ENCODE data around the gene PHYHD1.

PHYHD1 gene

DNA sequence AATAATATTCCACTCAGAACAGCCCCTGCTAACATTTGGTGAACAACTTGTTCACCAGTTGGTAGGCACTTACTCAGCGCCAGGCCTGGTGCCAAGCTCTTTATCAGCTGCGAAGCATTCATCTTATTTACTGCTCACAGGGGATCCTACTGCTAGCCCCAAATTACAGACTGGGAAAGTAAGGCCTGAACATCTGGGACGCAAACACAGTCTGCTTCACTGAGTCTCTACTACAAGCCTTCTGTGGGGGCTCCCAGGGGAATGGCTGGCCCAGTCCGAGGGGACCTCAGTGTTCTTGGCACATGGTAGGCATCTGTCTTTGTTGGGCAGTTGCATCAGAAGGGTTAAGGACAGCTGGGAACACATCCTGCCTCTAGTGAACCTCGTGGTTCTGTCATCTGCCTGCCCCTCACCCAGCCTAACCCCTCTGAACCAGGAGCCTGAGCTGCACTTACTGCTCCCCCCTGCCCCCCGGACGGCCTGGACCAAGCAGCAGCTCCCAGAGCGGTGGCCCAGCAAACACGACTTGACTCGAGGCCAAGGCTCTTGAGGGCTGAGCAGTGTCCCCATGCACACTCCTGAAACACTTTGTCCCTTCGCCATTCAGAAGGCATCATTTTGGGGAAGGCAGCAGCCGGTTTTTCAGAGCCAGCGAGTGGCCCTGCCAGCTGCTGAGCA is at the start of gene PHYHD1:
Gene PHYHD1, plus strand, starts transcription at position 602 of the 678 bp plus-strand sequence. CDS start 1,342 bp downstream, outside the sequence.
- in situ Hi-C loops (cut with MboI; ENCODE audit: low sequenced_read_pairs): no loop called here

DNA sequence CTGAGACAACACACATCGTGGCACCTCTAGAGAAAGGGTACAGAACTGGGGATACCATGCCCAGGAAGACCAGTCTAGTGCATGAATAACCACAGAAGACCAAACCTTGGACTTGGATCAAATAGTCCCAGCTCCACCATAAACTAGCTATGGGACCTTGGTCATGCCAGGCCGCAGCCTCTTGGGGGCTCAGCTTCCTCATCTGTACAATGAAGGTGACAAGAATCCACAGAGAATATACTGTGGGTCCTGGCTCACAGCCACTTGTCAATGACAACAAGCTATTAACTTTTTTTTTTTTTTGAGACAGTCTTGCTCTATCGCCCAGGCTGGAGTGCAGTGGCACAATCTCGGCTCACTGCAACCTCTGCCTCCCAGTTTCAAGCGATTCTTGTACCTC is 42.9 kb upstream of the PHYHD1 start:
- in situ Hi-C loops (cut with MboI; ENCODE audit: low sequenced_read_pairs): no loop called here

DNA sequence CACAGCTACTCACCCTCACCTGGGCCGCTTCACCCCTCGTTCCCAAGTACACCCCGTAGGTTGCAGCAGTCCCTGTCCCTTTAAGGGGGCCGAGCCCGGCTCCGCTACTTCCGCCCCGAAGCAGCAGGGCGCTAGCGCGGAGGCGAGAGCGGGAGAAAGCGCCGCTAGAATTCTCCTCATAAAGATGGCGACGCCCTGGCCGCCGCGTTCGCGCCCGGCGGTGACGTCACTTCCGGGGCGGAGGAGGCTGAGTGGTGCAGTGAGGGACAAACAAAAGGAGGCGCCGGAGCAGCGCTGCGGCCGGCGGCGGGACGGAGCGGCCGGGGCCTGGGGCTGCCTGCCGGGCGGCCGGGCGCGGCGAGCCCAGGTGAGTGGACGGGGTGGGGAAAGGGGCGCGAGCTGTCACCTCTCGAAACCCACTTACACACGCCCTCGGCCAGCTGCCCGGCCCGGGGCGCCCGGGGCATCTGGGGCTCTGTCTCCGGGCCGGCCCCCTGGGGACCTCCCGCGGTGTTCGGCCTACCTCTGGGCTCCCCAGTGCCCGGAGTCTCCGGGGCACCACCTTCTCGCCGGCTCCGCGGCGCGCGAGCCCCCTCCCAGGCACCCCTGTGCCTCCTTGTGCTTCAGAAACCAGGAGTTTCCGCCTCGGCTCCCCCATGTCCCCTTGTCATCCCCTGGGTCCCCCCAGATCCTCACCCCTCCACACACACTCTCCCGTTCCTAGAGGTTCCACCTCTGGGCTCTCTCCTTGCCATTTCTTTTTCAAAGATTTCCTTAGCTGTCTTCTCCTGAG is 38.7 kb upstream of the PHYHD1 start, which contains the start of the genes KYAT1 and LRRC8A:
Gene KYAT1, minus strand, starts transcription at position 67 of the 793 bp plus-strand sequence. CDS start 36,545 bp downstream, outside the sequence.
Gene LRRC8A, plus strand, starts transcription at position 250 of the 793 bp plus-strand sequence. CDS start 25,032 bp downstream, outside the sequence.
- in situ Hi-C loops (cut with MboI; ENCODE audit: low sequenced_read_pairs): no loop called here

DNA sequence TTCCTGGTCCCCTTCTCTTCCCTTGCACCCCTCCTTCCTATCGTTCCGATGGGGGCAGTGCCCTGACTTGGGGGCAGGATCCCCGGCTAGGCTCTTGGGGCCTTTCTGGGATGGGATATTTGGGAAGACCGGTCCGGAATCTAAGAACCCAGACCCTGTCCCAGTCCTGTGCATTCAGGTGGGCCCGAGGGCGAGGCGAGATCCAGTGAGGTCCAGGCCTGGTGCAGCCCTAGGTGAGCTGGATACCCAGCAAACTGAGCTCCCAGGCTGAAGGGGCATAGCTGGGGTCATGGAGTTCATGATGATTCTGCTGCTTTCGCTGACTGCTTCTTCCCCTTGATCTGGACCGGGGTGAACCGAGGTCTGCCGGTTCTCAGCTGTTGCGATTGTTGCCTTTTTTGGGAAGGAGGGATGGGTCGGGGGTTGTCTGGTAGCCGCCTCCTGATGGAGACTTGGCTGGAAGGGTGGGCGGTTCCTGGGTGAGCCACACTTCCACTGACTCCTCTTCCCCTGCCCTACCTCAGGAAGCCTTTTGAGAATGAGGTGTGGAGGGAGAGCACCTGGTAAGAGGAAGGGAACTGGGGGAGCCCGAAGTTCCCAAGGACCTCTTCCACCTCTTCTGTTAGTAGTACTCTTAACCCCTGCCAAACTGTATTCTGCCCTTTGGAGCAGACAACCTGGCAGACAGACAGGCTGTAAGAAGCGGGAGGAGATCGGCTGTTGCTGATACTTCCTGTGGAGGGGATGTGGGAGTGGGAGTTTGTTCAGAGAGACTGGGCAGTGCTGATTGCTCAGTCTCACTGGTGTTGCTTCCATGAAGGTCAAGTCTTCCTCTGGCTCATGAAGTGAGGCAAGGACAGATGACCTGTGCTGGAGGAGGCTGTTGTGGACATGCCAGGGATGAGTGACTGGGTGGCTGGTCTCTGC is 37.8 kb upstream of the PHYHD1 start:
- in situ Hi-C loops (cut with MboI; ENCODE audit: low sequenced_read_pairs): no loop called here

DNA sequence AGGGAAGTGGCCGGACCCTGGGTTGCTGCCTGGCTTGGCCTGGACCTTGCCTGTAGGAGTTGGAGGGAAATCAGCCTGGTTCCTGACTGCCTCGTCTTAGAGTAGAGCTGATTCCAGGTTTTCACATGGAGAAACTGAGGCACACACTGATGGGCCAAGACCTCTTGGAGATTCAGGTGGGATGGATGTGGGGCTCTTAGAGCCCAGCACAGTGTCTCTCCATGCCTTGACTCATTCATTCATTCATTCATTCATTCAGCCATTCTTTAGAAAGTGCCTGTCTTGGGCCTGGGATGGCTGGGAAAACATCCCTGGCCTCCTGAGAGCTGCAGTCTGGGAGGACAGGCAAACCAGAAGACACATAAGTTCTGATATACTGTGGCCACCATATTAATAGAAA is 36.6 kb upstream of the PHYHD1 start:
- in situ Hi-C loops (cut with MboI; ENCODE audit: low sequenced_read_pairs): no loop called here

DNA sequence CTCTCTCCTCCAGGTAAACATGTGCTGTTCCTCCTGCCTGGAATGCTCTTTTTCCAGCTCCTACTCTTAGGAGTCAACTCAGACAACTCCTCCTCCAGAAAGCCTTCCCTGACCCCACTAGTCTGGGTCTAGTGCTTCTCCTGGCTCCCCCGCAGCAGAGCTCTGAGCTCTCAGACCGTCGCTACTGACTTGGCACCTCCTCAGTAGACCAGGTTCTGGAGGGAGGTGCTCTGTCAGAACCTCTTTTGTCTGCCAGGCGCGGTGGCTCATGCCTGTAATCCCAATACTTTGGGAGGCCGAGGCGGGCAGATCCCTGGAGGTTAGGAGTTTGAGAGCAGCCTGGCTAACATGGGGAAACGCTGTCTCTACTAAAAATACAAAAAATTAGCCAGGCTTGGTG is 35.4 kb upstream of the PHYHD1 start:
- in situ Hi-C loops (cut with MboI; ENCODE audit: low sequenced_read_pairs): no loop called here

DNA sequence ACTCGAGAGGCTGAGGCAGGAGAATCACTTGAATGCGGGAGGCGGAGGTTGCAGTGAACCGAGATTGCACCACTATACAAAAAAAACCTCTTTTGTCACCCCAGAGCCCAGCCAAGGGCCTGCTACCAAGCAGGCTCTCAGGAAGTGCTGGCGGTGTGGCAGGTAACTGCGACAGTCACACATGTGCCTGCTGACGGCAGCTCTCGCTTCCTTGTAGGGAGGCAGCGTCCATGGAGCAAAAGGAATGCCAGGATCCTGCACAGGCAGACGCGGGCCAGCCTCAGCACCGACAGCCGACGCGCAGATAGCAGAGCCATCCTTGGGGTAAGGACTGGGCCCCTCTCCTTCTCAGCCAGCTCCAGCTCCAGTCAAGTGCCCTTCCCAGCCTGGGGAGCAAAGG is 35.0 kb upstream of the PHYHD1 start:
- in situ Hi-C loops (cut with MboI; ENCODE audit: low sequenced_read_pairs): no loop called here

DNA sequence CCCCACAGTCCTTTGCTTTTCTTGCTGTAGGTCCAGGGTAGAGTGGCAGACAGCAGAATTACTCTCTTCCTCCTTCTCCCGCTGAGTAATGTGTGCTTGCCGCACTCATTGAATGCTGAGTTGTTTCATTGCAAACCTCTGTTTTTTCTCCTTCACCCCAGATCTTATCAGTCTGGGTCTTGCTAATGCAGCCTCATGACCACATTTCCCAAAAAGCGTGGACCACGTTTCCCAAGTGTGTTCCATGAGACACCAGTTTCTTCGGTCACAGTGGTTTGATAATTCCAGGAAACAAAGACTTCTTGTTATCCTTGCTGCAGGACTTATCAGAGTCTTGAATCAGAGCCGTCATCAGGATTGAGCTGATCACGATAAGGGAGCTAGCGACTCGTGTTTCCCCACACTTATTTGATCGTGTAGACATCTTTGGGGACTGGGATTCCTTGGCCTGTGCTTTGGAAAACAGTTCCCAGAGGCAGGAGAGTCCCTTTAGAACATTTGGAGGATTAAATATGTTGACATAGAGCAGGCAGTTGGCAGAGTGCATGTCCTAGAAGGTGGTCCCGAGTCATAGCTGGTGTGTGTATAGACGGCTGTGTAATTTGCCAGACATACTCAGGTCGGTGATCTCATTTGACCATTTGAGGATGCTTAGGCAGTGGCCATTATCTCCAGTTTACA is 34.4 kb upstream of the PHYHD1 start:
- in situ Hi-C loops (cut with MboI; ENCODE audit: low sequenced_read_pairs): no loop called here

DNA sequence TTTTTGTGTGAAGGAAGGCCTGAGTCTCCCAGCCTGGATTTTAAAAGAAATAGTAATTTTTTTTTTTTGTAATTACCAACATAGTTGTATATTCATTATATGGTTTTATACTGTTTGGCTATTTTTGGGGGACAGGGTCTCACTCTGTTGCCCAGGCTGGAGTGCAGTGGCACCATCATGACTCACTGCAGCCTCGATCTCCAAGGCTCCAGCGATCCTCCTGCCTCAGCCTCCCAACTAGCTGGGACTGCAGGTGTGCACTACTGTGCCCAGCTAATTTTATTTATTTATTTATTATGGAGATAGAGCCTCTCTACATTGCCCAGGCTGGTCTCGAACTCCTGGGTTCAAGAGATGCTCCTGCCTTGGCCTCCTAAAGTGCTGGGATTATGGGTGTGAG is 33.7 kb upstream of the PHYHD1 start:
- in situ Hi-C loops (cut with MboI; ENCODE audit: low sequenced_read_pairs): no loop called here

DNA sequence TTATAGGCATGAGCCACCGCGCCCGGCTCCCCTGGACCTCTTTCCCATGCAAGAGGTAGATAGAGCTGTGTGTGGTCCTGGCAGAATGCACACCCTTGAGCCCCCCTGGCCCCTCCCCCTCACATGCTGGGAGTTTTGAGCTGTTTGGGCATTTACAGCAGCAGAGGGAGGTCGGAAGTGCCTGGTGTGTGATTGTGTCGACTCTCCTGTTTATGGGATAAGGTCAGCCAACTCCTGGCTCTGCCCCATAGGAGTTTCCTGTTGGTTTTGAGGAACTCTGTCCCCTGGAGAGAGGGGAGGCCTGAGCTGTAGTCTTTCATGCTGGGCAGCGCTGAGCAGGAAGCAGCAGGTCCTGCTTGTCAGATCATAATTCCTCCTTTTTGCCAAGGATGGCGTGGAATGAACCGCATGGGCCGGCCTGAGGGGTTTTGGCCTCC is 32.9 kb upstream of the PHYHD1 start:
- in situ Hi-C loops (cut with MboI; ENCODE audit: low sequenced_read_pairs): no loop called here

DNA sequence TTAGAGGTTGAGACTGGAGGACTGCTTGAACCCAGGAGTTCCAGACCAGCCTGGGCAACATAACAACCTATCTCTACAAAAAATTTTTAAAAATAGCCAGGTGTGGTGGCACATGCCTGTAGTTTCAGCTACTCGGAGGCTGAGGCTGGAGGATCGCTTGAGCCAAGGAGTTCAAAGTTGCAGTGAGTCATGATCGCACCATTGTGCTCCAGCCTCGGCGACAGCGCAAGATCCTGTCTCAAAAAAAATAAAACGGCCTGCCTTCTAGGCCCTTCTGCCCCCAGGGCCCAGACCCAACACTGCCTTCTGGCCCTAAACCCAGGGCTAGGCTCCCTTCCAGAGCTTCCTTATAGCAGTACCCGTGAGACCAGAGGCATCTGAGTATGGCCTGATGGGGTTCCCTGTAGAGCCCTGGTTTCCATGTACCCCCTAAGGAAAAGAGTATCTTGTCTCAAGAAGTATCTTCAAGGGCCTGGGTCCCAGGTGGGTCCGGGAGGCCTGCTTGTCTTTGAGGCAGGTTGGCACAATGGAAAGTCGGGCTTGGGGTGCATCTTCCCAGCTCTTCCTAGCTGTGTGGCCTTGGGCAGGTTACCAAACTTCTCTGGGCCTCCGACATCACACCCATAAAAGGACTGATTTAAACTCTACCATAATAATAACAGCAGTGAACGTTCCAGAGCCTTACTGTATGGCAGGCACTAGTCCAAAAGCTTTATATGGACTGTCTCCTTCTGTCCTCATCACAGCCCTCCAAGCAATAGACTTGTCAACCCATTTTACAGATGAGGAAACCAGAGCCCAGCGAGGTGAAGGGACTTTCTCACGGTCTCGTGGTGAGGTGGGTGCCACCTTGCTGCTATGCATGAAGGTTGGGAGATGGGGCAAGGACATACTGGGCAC is 29.2 kb upstream of the PHYHD1 start:
- in situ Hi-C loops (cut with MboI; ENCODE audit: low sequenced_read_pairs): no loop called here

DNA sequence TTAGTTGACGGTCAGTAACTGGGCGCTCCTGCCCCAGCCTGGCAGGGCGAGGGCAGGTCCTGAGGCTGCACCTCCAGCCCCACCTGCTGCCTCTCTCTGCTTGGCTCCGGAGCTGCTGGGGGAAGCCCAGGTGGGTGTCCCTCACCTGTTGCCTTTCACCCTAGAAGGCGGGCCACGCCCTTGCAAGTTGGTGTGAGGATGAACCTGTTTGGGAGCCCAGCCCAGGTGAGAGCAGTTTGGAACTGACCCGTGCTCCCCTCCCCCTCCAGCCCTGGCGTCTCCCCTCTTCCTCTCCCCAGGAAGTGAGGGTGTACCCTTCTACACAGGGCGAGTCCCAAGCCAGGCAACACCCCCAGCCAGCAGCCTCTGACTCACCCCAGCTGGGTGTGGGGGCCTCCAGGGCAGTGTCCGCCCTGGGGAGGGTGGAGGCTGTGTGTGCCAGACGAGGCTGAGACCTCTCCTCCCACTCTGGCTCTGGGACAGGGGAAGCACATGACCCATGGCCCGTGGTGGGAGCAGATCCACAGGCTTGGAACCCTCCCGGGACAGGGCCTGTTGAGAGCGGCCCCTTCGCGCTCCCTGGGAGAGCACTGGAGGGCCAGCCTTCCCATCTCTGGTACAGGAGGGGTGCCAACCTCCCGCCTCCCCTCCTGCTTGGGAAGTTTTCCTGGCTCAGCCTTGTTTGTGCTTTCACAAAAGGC is 28.4 kb upstream of the PHYHD1 start:
- in situ Hi-C loops (cut with MboI; ENCODE audit: low sequenced_read_pairs): no loop called here

DNA sequence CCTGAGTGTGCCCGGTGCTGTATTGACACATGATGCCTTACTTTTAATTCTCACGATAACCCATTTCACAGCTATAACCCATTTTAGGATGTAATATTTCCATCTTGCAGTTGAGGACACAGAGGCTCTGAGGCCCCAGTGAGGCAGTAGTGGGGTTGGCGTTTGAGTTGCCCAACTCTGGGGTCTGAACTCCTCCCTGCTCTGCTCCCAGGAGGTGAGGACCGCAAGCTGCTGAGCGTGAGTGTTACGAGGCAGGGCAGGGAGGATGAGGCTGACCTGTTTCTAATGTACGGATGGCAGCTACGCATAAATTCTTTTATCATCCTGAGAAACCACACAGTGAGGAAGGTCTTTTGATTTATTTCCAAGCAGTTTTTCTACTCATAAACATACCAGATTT is 27.4 kb upstream of the PHYHD1 start:
- in situ Hi-C loops (cut with MboI; ENCODE audit: low sequenced_read_pairs): no loop called here

DNA sequence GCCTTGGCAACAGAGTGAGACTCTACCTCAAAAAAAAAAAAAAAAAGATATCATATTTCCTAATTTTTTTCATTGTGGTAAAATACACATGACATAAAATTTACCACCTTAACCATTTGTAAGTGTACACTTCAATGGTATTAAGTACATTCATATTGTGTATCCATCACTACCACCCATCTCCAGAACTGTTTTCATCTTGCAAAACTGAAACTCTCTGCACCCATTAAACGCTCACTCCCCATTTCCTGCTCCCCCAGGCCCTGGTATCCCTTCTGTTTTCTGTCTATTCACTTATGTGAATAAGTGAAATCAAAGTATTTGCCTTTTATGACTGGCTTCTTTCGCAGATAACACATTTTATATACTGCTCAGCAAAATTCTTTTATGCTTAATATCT is 26.0 kb upstream of the PHYHD1 start:
- in situ Hi-C loops (cut with MboI; ENCODE audit: low sequenced_read_pairs): no loop called here

DNA sequence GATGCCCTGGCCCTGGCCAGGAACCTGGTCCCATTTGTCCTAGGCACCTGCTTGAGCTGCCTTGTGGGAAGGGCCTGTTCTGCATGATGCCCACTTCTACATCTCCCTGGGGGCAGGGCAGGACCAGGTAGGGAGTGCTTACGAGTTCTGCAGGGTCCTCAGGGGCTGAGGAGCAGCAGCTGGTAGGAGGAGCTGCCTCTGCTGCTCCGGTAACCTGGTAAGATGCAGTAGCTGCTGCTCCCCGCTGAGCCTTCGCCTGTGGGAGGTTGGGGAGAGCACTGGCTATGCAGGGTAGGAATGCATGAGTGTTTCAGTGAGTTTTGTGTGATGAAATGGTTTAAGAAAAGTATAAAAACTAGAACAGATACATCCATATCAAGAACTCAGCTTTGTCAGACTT is 25.2 kb upstream of the PHYHD1 start:
- in situ Hi-C loops (cut with MboI; ENCODE audit: low sequenced_read_pairs): no loop called here

DNA sequence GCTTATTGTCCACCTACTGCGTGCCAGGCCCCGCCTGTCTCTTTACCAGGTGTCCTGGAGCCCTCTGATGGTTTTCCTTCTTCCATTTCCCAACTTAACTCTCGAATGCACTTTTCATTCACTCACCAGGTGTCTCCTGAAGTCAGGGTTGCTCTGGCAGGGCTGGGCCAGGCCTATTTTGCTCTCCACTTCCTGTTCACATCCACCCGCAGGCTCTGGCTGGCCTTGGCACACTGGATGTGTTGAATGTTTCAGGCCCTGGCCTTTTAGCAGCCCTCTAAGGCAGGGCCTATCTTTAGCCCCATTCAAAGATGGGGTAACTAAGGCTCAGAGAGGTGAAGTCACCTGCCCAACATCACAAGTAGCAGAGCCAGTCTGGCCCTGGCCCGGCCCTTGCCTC is 22.4 kb upstream of the PHYHD1 start:
- in situ Hi-C loops (cut with MboI; ENCODE audit: low sequenced_read_pairs): no loop called here

DNA sequence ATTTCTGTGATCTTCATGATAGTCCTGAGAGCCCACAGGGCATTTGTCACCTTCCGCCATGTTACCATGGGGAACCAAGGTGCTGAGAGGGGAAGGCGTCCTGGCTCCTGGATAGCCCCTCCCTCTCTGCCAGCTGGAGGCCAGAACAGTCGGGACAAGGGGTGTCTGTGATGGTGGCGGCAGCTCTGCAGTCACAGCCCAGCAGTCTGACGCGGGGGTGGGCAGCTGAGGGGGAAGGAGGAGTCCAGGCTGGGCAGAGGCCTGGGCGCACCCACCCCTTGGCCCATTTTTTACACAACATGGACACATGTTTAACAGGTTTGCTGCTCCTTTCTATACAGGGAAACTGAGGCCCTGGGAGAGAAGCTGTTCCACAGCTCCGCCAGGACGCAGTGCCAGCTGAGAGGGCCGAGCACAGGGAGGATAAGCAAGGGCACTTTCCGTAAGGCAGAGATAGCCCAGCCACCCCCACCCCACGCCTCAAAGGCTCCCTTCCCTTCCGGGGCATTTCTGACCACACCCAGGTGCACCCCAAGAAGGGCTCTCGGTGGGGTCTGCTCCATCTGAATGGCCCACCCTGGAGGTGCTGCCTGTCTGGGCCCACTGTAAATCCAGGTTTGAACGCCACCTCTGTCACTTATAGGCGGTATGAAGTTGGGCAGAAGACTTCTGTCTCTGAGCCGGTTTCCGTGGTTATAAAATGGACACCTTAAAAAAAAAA is 21.8 kb upstream of the PHYHD1 start:
- in situ Hi-C loops (cut with MboI; ENCODE audit: low sequenced_read_pairs): no loop called here

Data from hTERT RPE-1 (cell line).